ENCODE measurements around the gene CEMP1.

GRCh38 chr16:2500918-2501750, 30.1 kb downstream of the CEMP1 start:
- TF ChIP-seq CTCF (IDR thresholded peaks at IDR 0.05; ENCODE audit: low read depth, low read length) (peak; percentile 92), EZH2phosphoT487 (IDR thresholded peaks at IDR 0.05; ENCODE audit: low read depth) (no peak)
